K562 (cell line): ENCODE measurements around the gene EXTL1. TPM values are rescaled to one million over a fixed set of nuclear protein-coding genes. Genes with fewer than 3 reads are reported as not detected.

Source experiments
- ATAC-seq: fragments of 200-7000 bp; cut with Tn5 transposase; 3 replicates; pipeline ENCODE4 v1.9.1; 2020; ENCODE audit warnings: moderate library complexity
- BruUV-seq: library from RNA; stranded (reverse); fragments of 400-500 nt; replicated peaks from 2 replicates; lab custom pipeline; 2021; lab: Mats Ljungman, UMichigan
- CTCF ChIA-PET: fragments of 300-600 bp; formaldehyde crosslinking; extraction: SDS; loops from one replicate; lab custom pipeline; 2021; ENCODE audit warnings: low intra/inter-chr PET ratio; lab: Yijun Ruan, JAX
- POLR2A ChIA-PET: fragments of 300-600, 350-650 bp; sonication (Branson Sonifier 250); formaldehyde crosslinking; extraction: SDS; loops from one replicate; lab custom pipeline; 2021; ENCODE audit warnings: antibody characterized with exemption, inconsistent platforms; lab: Yijun Ruan, JAX
- DNase-seq, 4 experiments: peaks; one replicate each; pipeline versions ENCODE4 v3.0.0 to v3.0.0-alpha.2; 2011 to 2018; ENCODE audit warnings: low spot score in 3 of 4, mixed read lengths in 3 of 4; ENCODE audit errors: extremely low read depth in 1 of 4
- FAIRE-seq: peaks from 2 replicates; lab custom pipeline; 2011; peaks lifted over from hg19 to GRCh38; lab: Jason Lieb, UNC
- H2AFZ ChIP-seq: 2 replicates; pipeline ENCODE4 v1.6.0; 2011; ENCODE audit warnings: low read depth, low read length, control low read depth, inconsistent platforms
- H3K27ac ChIP-seq: fragments of 200-600 bp; 3 replicates; pipeline ENCODE4 v1.8.0; 2011; ENCODE audit warnings: low read depth, mild to moderate bottlenecking, control low read depth, inconsistent platforms, low read length, moderate library complexity, mixed read lengths; ENCODE audit errors: extremely low read depth
- H3K27me3 ChIP-seq, 2 experiments: fragments of 300-600 bp in 1 of 2; 2 replicates in 1 of 2; 3 replicates in 1 of 2; pipeline versions ENCODE4 v1.6.0 to v1.8.0; 2011; ENCODE audit warnings: inconsistent platforms in 2 of 2, low read length in 2 of 2, mild to moderate bottlenecking in 1 of 2, mixed read lengths in 1 of 2, moderate library complexity in 1 of 2; ENCODE audit not compliant: control insufficient read depth in 2 of 2, insufficient read depth in 2 of 2
- H3K36me3 ChIP-seq: fragments of 300-600 bp; 3 replicates; pipeline ENCODE4 v1.8.0; 2011; ENCODE audit warnings: mild to moderate bottlenecking, low read length, inconsistent platforms; ENCODE audit not compliant: control insufficient read depth, insufficient read depth
- H3K4me1 ChIP-seq, 2 experiments: fragments of 200-600 bp in 1 of 2; replicated peaks in 1 of 2; 2 replicates in 1 of 2; 3 replicates in 1 of 2; pipeline versions ENCODE4 v1.5.1 to v1.8.0; 2011; ENCODE audit warnings: inconsistent platforms in 2 of 2, low read length in 2 of 2, mild to moderate bottlenecking in 1 of 2, mixed read lengths in 1 of 2, moderate library complexity in 1 of 2; ENCODE audit not compliant: control insufficient read depth in 2 of 2, insufficient read depth in 2 of 2
- H3K4me2 ChIP-seq: 2 replicates; pipeline ENCODE4 v1.6.1; 2011; ENCODE audit warnings: low read length, control low read depth, inconsistent platforms, mixed read lengths; ENCODE audit not compliant: insufficient read depth
- H3K4me3 ChIP-seq: fragments of 200-600 bp; sonication (generic), shearing (Covaris generic); 2 replicates; pipeline ENCODE4 v1.5.1; 2016; ENCODE audit warnings: control low read depth, inconsistent platforms
- H3K79me2 ChIP-seq: fragments of 200-600 bp; 3 replicates; pipeline ENCODE4 v1.8.0; 2011; ENCODE audit warnings: low read length, inconsistent platforms; ENCODE audit not compliant: control insufficient read depth, insufficient read depth
- H3K9ac ChIP-seq, 2 experiments: 2 replicates each; pipeline versions ENCODE4 v1.6.0 to v1.6.1; 2011; ENCODE audit warnings: low read depth in 2 of 2, low read length in 2 of 2, control low read depth in 1 of 2, inconsistent platforms in 1 of 2, mild to moderate bottlenecking in 1 of 2, mixed read lengths in 1 of 2; ENCODE audit not compliant: insufficient read depth in 1 of 2
- H3K9me1 ChIP-seq: one replicate; pipeline ENCODE4 v1.6.0; 2011; ENCODE audit warnings: inconsistent platforms, mild to moderate bottlenecking, low read length, moderate library complexity; ENCODE audit not compliant: control insufficient read depth, insufficient read depth
- H3K9me3 ChIP-seq: replicated peaks from 2 replicates; pipeline ENCODE4 v1.5.1; 2011; ENCODE audit warnings: low read depth, low read length, inconsistent platforms; ENCODE audit not compliant: control insufficient read depth, insufficient read depth
- H4K20me1 ChIP-seq: replicated peaks from 2 replicates; pipeline ENCODE4 v1.6.1; 2011; ENCODE audit warnings: low read length, inconsistent platforms, mixed read lengths; ENCODE audit not compliant: control insufficient read depth, insufficient read depth
- C11orf30 ChIP-seq: fragments of 450-650 bp; IDR thresholded peaks from 2 replicates; pipeline ENCODE4 v1.6.1; 2016; ENCODE audit warnings: low read depth, mild to moderate bottlenecking
- CBX2 ChIP-seq: fragments of 200-600 bp; sonication (generic); IDR thresholded peaks from one replicate; pipeline ENCODE4 v1.6.1; 2012; ENCODE audit warnings: mild to moderate bottlenecking, low read length, inconsistent platforms; ENCODE audit not compliant: insufficient read depth, poor library complexity, severe bottlenecking
- CBX3 ChIP-seq, 2 experiments: IDR thresholded peaks; 1 replicate in 1 of 2; 2 replicates in 1 of 2; pipeline ENCODE4 v1.6.1; 2012; ENCODE audit warnings: inconsistent platforms in 2 of 2, low read length in 2 of 2, borderline replicate concordance in 1 of 2, control low read depth in 1 of 2
- LCOR ChIP-seq: sonication (generic); formaldehyde crosslinking; IDR thresholded peaks from 2 replicates; pipeline ENCODE4 v1.8.0; 2022; ENCODE audit warnings: mild to moderate bottlenecking, missing genetic modification reagents
- NFE2 ChIP-seq: IDR thresholded peaks from 2 replicates; pipeline ENCODE4 v1.6.1; 2014; ENCODE audit warnings: antibody characterized with exemption, low read depth
- RBBP5 ChIP-seq: fragments of 200-600 bp; sonication (generic); IDR thresholded peaks from 2 replicates; pipeline ENCODE4 v1.6.1; 2012; ENCODE audit warnings: borderline replicate concordance, mild to moderate bottlenecking, low read length, control low read depth, inconsistent platforms; ENCODE audit not compliant: insufficient read depth, poor library complexity, severe bottlenecking
- TEAD1 ChIP-seq, 2 experiments: fragments of 450-650 bp in 1 of 2; sonication (generic) in 1 of 2; formaldehyde crosslinking; IDR thresholded peaks; 2 replicates each; pipeline versions ENCODE4 v1.4.0 to v1.8.0; 2020 to 2022; ENCODE audit warnings: mild to moderate bottlenecking in 2 of 2, missing genetic modification reagents in 1 of 2
- WGBS: fragments of 100-300 bp; shearing (Covaris generic); methylation state at CpG from one replicate; pipeline ENCODE4 v1.1.6; 2016; ENCODE audit warnings: low coverage, mixed read lengths; ENCODE audit not compliant: insufficient coverage; ENCODE audit errors: missing lambda C conversion rate; 5-methylcytosine and 5-hydroxymethylcytosine counted together
- in situ Hi-C: fragments of 300-500 bp; cut with MboI; formaldehyde crosslinking; loops from 4 replicates; pipeline ENCODE4 v1.15.0; 2018; ENCODE audit warnings: inconsistent platforms, mixed read lengths
- intact Hi-C: fragments of 100-400 bp; cut with micrococcal nuclease; formaldehyde crosslinking; loops from 2 replicates; pipeline ENCODE4 v1.14.2; 2022
- polyA plus RNA-seq, 8 experiments: library from polyadenylated mRNA; depleted of rRNA in 4 of 8; stranded (reverse) in 5 of 8; unstranded in 3 of 8; fragments of >200 nt; fragmentation: Nextera tagmentation in 2 of 8; fragmentation: Illumina TruSeq in 1 of 8; extraction: Ambion mirVana in 2 of 8; extraction: Trizol in 1 of 8; gene quantifications; 2 replicates each; pipeline versions ENCODE4 v1.2.1 to v1.2.3, GENCODE V29; 2011 to 2014; ENCODE audit warnings: inconsistent platforms in 1 of 8, missing spikeins in 1 of 8
- total RNA-seq, 7 experiments: library from RNA; depleted of rRNA in 6 of 7; stranded (reverse); fragments of >200 nt in 6 of 7; fragmentation: Illumina TruSeq in 2 of 7; extraction: Trizol in 2 of 7; gene quantifications; 2 replicates each; pipeline versions ENCODE4 v1.2.1 to v1.2.3, GENCODE V29; 2011 to 2021; ENCODE audit warnings: low replicate concordance in 1 of 7
- TF ChIP-seq, protein P1 (sequence below), 3 experiments: IDR thresholded peaks in 2 of 3; conservative IDR thresholded peaks in 1 of 3; 2 replicates each; pipeline ENCODE4 v1.5.1; 2011 to 2012; ENCODE audit warnings: low read length in 3 of 3, mild to moderate bottlenecking in 3 of 3, control low read depth in 2 of 3, improper control_type of control experiment in 1 of 3, inconsistent platforms in 1 of 3, low read depth in 1 of 3, mixed read lengths in 1 of 3, moderate library complexity in 1 of 3; ENCODE audit not compliant: insufficient read depth in 2 of 3
- TF ChIP-seq, protein P2 (sequence below): IDR thresholded peaks from 2 replicates; pipeline ENCODE4 v1.6.1; 2011; ENCODE audit warnings: borderline replicate concordance, low read depth, mild to moderate bottlenecking, moderate library complexity, low read length; ENCODE audit not compliant: insufficient read depth, poor library complexity, severe bottlenecking
- TF ChIP-seq, protein P3 (sequence below): fragments of 450-650 bp; formaldehyde crosslinking; IDR thresholded peaks from 2 replicates; pipeline ENCODE4 v1.4.0; 2020; ENCODE audit warnings: mild to moderate bottlenecking, mixed read lengths

EXTL1 gene
- total and polyA plus RNA-seq, 9 of the 15 experiments (the other 6 are each of a cell fraction or from before 2014, with no cell fraction given), result 0.04 to 0.23 (median 0.08) TPM; not detected in 3

DNA sequence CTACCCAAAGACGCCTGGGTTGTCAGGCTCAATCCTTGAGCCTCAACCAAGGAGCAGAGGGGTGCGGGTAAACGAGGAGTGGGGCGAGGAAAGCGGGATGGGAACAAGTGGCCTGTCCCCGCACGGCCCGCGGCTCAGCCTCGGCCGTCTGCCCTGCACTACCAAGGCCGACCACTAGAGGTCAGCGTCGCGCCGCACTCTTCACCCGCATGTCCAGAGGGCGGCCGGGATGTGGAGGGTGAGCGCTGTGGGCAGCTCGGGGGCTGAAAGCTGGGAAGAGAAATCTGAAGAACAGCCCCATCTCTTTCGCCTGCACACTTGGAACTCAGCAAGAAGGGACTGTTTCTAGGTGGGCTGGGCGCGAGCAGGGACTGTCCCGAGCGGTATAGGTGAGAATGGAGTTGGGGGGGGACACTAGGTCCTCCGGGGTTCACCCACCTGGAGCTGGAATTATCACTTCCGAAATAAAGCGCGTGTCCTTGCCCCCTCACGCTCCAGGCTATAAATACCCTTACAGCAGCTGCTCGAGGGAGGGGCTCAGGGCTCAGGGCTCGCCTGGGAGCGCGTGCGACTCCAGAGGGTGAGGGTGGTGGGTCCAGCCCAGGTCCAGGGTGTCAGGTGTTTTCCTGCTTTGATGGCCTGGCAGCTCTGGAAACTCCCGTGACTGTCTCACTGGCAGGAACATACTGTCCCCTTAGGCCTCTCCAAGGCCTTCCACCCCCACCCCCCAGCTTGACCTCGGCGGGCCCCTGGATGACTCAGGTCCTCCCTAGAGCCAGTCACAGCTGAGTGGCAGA lies 14.6 kb downstream of the EXTL1 start:
- Histone ChIP-seq H3K9ac (peak overlapping the region; percentile 93 to 96), H3K9me1 (no peaks in the 10 kb centered on the region), H3K4me2 (peak overlapping the region; percentile 99), H3K27me3 (no peaks in the 10 kb centered on the region), H3K4me1 (peaks cover 25 to 57% of the 10 kb centered on the region in 2 experiments), H4K20me1 (no peaks in the 10 kb centered on the region), H3K4me3 (peak overlapping the region; percentile 77), H3K36me3 (no peaks in the 10 kb centered on the region), H3K9me3 (no peaks in the 10 kb centered on the region), H3K79me2 (peaks cover 8% of the 10 kb centered on the region; the same call in 2 of the 3 replicates), H2AFZ (peak overlapping the region; percentile 98), H3K27ac (peak overlapping the region; percentile 87)
- CTCF ChIA-PET, result interaction anchor here (0.5 to 3.9 kb wide), 11 partner anchors 14 to 164 kb away, joined by 3 to 65 read pairs (median 4); partner anchors contain the start of gene PDIK1L
- 5% methylated on average over 38 of the region's 39 CpGs for WGBS
- POLR2A ChIA-PET, result interaction anchor here (0.6 to 3.1 kb wide), 17 partner anchors 8 to 198 kb away, joined by 3 to 23 read pairs (median 6); partner anchors contain the start of genes CEP85 and SLC30A2
- FAIRE-seq (peak; percentile 88), ATAC-seq (peak; percentile 92), DNase-seq (peak; percentile 91 to 94 (median 92))
- no TSS peak for BruUV-seq
- in situ Hi-C loops (no loop called here), intact Hi-C loops (loop anchor here (1.0 to 2.0 kb wide), 4 partner anchors 34 to 125 kb away; no protein-coding TSS in a partner anchor)
- TF ChIP-seq, protein P1, sequence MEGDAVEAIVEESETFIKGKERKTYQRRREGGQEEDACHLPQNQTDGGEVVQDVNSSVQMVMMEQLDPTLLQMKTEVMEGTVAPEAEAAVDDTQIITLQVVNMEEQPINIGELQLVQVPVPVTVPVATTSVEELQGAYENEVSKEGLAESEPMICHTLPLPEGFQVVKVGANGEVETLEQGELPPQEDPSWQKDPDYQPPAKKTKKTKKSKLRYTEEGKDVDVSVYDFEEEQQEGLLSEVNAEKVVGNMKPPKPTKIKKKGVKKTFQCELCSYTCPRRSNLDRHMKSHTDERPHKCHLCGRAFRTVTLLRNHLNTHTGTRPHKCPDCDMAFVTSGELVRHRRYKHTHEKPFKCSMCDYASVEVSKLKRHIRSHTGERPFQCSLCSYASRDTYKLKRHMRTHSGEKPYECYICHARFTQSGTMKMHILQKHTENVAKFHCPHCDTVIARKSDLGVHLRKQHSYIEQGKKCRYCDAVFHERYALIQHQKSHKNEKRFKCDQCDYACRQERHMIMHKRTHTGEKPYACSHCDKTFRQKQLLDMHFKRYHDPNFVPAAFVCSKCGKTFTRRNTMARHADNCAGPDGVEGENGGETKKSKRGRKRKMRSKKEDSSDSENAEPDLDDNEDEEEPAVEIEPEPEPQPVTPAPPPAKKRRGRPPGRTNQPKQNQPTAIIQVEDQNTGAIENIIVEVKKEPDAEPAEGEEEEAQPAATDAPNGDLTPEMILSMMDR (IDR thresholded peaks at IDR 0.05 in 2 of 3, conservative IDR thresholded peaks at IDR 0.05 in 1 of 3; ENCODE audit: insufficient read depth in 2 of 3, low read depth in 1 of 3, low read length in 3 of 3), result peak; percentile 97 to 99 (median 98)
- 0 out of 4 replicates have a peak, but pooled peaks have one; percentile 38 to 66 for TF ChIP-seq TEAD1 (CRISPR knock-in tag; IDR thresholded peaks at IDR 0.05)
- no peak for TF ChIP-seq CBX2
- TF ChIP-seq NFE2, result peak; percentile 78
- peak; percentile 78; the same call in 1 of the 2 replicates for TF ChIP-seq LCOR (CRISPR knock-in tag)
- TF ChIP-seq RBBP5, result peak; percentile 21
- TF ChIP-seq, protein P2, sequence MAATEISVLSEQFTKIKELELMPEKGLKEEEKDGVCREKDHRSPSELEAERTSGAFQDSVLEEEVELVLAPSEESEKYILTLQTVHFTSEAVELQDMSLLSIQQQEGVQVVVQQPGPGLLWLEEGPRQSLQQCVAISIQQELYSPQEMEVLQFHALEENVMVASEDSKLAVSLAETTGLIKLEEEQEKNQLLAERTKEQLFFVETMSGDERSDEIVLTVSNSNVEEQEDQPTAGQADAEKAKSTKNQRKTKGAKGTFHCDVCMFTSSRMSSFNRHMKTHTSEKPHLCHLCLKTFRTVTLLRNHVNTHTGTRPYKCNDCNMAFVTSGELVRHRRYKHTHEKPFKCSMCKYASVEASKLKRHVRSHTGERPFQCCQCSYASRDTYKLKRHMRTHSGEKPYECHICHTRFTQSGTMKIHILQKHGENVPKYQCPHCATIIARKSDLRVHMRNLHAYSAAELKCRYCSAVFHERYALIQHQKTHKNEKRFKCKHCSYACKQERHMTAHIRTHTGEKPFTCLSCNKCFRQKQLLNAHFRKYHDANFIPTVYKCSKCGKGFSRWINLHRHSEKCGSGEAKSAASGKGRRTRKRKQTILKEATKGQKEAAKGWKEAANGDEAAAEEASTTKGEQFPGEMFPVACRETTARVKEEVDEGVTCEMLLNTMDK, result peak; percentile 56
- TF ChIP-seq, protein P3, sequence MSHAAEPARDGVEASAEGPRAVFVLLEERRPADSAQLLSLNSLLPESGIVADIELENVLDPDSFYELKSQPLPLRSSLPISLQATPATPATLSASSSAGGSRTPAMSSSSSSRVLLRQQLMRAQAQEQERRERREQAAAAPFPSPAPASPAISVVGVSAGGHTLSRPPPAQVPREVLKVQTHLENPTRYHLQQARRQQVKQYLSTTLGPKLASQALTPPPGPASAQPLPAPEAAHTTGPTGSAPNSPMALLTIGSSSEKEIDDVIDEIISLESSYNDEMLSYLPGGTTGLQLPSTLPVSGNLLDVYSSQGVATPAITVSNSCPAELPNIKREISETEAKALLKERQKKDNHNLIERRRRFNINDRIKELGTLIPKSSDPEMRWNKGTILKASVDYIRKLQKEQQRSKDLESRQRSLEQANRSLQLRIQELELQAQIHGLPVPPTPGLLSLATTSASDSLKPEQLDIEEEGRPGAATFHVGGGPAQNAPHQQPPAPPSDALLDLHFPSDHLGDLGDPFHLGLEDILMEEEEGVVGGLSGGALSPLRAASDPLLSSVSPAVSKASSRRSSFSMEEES (CRISPR knock-in tag), result no peak
- no peak for TF ChIP-seq C11orf30
- TF ChIP-seq CBX3 (IDR thresholded peaks at IDR 0.05; ENCODE audit: borderline replicate concordance in 1 of 2, low read length in 2 of 2), result no peak; a peak in 1 of 3 replicates
